CD4-positive, CD25-positive, alpha-beta regulatory T cell (primary cell): ENCODE data around the gene DOCK1. TPM values are rescaled to one million over a fixed set of nuclear protein-coding genes. Genes with fewer than 3 reads are reported as not detected.
A peak's percentile ranks its signal among the peaks of the same experiment; 100 is the strongest.

ENCODE experiments used
- ATAC-seq, 2 donors: fragments of 150-1000 bp; cut with Tn5 transposase; one replicate each; pipeline ENCODE4 v1.10.0; 2021; ENCODE audit warnings: low read depth in 2 of 2, moderate number of reproducible peaks in 2 of 2, moderate library complexity in 1 of 2
- DNase-seq, 3 donors: peaks; one replicate each; pipeline versions ENCODE4 v3.0.0 to v3.0.0-alpha.2; 2012 to 2022; ENCODE audit warnings: mixed read lengths in 1 of 3
- H3K27ac ChIP-seq: one replicate; pipeline ENCODE4 v1.7.0; 2013; ENCODE audit warnings: mild to moderate bottlenecking, low read length; ENCODE audit not compliant: insufficient read depth, poor library complexity, severe bottlenecking
- H3K27me3 ChIP-seq: one replicate; pipeline ENCODE4 v1.7.0; 2013; ENCODE audit warnings: low read length; ENCODE audit not compliant: control insufficient read depth, insufficient read depth
- H3K36me3 ChIP-seq: one replicate; pipeline ENCODE4 v1.7.0; 2013; ENCODE audit warnings: mild to moderate bottlenecking, low read length, moderate library complexity; ENCODE audit not compliant: control insufficient read depth, insufficient read depth
- H3K4me1 ChIP-seq: 2 replicates; pipeline ENCODE4 v1.7.0; 2013; ENCODE audit warnings: mild to moderate bottlenecking, low read length; ENCODE audit not compliant: insufficient read depth, control insufficient read depth, poor library complexity, severe bottlenecking
- H3K4me3 ChIP-seq: one replicate; pipeline ENCODE4 v1.7.0; 2013; ENCODE audit warnings: low read depth, mild to moderate bottlenecking, low read length, moderate library complexity
- H3K9me3 ChIP-seq, 2 experiments: 1 replicate in 1 of 2; 2 replicates in 1 of 2; pipeline ENCODE4 v1.7.0; 2013; ENCODE audit warnings: low read length in 2 of 2, mild to moderate bottlenecking in 1 of 2, moderate library complexity in 1 of 2; ENCODE audit not compliant: control insufficient read depth in 2 of 2
- H3K27ac Mint-ChIP-seq, 3 donors: one replicate each; pipeline ENCODE4 v1.8.0; 2020 to 2022; ENCODE audit warnings: mild to moderate bottlenecking in 3 of 3, mixed read lengths in 3 of 3, moderate library complexity in 2 of 3
- H3K27me3 Mint-ChIP-seq: one replicate; pipeline ENCODE4 v1.8.0; 2022; ENCODE audit warnings: mild to moderate bottlenecking, mixed read lengths
- H3K36me3 Mint-ChIP-seq: one replicate; pipeline ENCODE4 v1.8.0; 2020; ENCODE audit warnings: mixed read lengths
- H3K4me1 Mint-ChIP-seq, 4 donors: one replicate each; pipeline ENCODE4 v1.8.0; 2020 to 2022; ENCODE audit warnings: mixed read lengths in 4 of 4, mild to moderate bottlenecking in 1 of 4
- H3K4me3 Mint-ChIP-seq, 4 donors: one replicate each; pipeline ENCODE4 v1.8.0; 2020 to 2022; ENCODE audit warnings: mild to moderate bottlenecking in 4 of 4, mixed read lengths in 4 of 4, moderate library complexity in 3 of 4
- H3K9me3 Mint-ChIP-seq, 7 donors: one replicate each; pipeline ENCODE4 v1.8.0; 2020 to 2022; ENCODE audit warnings: mixed read lengths in 7 of 7, mild to moderate bottlenecking in 3 of 7, moderate library complexity in 2 of 7
- polyA plus RNA-seq, 4 donors: library from polyadenylated mRNA; unstranded; fragments of 300-500 nt; fragmentation: Illumina TruSeq; gene quantifications; one replicate each; pipeline ENCODE4 v1.2.3, GENCODE V29; 2021
- total RNA-seq: library from RNA; stranded (reverse); gene quantifications from one replicate; pipeline ENCODE4 v1.2.3, GENCODE V29; 2022

Gene DOCK1
- total and polyA plus RNA-seq, 5 donors from 2014 or later: 0.20 TPM; not detected in 4

DNA sequence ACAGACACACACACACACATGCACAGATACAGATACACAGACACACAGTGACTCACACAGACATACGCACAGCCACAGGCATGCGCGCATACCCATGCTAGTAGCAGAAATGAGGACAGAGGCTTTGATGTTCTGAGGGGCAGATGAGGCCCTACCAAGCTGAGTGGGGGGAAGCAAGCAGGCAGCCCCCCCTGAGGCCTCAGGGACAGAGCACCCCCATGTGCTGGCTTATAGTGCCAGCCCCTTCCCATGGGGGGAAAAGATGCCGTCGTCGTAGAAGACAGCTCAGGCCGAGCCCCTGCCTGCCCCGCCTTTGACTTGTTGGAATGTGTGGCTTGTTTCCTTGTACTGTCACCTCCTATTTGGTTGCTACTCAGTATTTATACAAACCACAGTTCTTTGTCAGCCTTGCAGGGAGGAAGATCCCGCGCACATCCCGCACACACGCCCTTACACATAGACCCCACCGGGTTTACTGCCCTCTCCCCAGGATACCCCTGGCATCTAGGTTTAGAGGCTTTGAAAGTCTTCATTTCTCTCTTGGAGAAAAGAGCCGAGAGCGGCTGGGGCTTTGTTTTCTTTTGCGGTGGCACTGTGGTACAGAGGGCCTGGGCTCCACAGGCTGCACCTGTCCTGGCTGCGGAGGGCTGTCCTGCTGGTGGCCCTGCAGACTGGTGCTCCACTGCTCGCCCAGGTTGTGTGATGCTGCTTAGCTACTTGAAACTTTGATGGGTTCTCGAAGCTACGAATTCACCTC, 112.5 kb downstream of the DOCK1 start:
- no peak overlapping the region for H3K27ac Mint-ChIP-seq
- no peaks in the 10 kb centered on the region for H3K27me3 Mint-ChIP-seq
- ATAC-seq (no peak), DNase-seq (no peak)
- no peaks in the 10 kb centered on the region for H3K4me1 ChIP-seq
- H3K36me3 Mint-ChIP-seq: no peaks in the 10 kb centered on the region
- no peak overlapping the region for H3K4me3 ChIP-seq
- no peak overlapping the region for H3K27ac ChIP-seq
- no peaks in the 10 kb centered on the region for H3K36me3 ChIP-seq
- no peaks in the 10 kb centered on the region for H3K4me1 Mint-ChIP-seq
- no peaks in the 10 kb centered on the region for H3K9me3 ChIP-seq
- no peaks in the 10 kb centered on the region for H3K27me3 ChIP-seq
- H3K4me3 Mint-ChIP-seq: peak overlapping the region in 1 of 4 donors; percentile 16
- no peaks in the 10 kb centered on the region for H3K9me3 Mint-ChIP-seq

DNA sequence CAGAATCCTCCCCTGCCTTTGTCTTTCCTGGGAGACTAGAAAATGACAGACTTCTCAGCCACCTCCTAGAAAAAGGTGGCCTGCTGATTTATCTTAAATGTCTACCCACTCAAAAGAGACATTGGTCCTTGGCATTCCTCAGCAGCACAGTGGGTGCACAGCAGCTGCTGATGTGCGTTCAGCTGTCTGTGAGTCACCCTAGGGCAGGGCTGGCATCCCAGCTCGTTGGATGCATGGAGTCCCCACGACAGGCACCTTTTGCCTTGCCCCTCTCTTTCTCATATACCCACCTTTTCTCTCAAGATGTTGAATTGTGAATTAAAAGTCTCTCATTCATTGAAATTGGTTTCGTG, 113.0 kb downstream of the DOCK1 start:
- no peaks in the 10 kb centered on the region for H3K36me3 Mint-ChIP-seq
- H3K36me3 ChIP-seq: no peaks in the 10 kb centered on the region
- no peak overlapping the region for H3K27ac Mint-ChIP-seq

DNA sequence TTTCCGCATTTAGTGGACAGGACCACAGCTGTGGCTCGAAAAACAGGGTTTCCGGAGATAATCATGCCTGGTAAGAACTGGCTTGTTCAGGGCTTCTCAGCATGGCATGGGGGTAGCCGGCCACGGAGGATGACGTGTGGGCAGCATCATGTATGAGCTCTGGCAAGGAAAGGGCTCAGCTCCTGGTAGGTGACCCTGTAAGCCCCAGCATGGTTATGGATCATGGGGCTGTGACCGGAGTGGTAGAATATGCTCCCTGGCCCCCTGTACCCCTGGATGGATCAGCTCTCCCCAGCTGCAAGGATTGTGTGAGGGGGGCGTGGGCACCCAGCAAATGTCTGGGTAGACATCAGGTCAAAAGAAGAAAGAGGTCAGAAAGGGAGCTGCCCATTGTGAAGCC, 113.5 kb downstream of the DOCK1 start:
- Mint-ChIP-seq H3K36me3 (no peaks in the 10 kb centered on the region), H3K4me1 (no peaks in the 10 kb centered on the region), H3K4me3 (no peak overlapping the region), H3K9me3 (peaks cover 0 to 3% (median 0%) of the 10 kb centered on the region in 7 donors), H3K27ac (no peak overlapping the region), H3K27me3 (no peaks in the 10 kb centered on the region)
- Histone ChIP-seq H3K27me3 (no peaks in the 10 kb centered on the region), H3K27ac (no peak overlapping the region), H3K4me1 (no peaks in the 10 kb centered on the region), H3K9me3 (no peaks in the 10 kb centered on the region), H3K36me3 (no peaks in the 10 kb centered on the region), H3K4me3 (no peak overlapping the region)
- ATAC-seq (no peak), DNase-seq (no peak)

More for the DNA sequence above, 113.0 kb downstream of the DOCK1 start:
- Mint-ChIP-seq H3K9me3 (peaks cover 0 to 2% (median 0%) of the 10 kb centered on the region in 7 donors), H3K27me3 (no peaks in the 10 kb centered on the region), H3K4me1 (no peaks in the 10 kb centered on the region), H3K4me3 (no peak overlapping the region)
- DNase-seq: no peak
- Histone ChIP-seq H3K9me3 (no peaks in the 10 kb centered on the region), H3K27me3 (no peaks in the 10 kb centered on the region), H3K4me3 (no peak overlapping the region), H3K27ac (no peak overlapping the region), H3K4me1 (no peaks in the 10 kb centered on the region)
- no peak for ATAC-seq

GRCh38 chr10:127020260-127020659, 115.0 kb downstream of the DOCK1 start:
- Mint-ChIP-seq H3K36me3 (no peaks in the 10 kb centered on the region), H3K4me1 (no peaks in the 10 kb centered on the region), H3K4me3 (no peak overlapping the region), H3K27me3 (no peaks in the 10 kb centered on the region), H3K9me3 (peaks cover 0 to 3% (median 0%) of the 10 kb centered on the region in 7 donors), H3K27ac (no peak overlapping the region)
- Histone ChIP-seq H3K4me1 (no peaks in the 10 kb centered on the region), H3K36me3 (no peaks in the 10 kb centered on the region), H3K27me3 (no peaks in the 10 kb centered on the region), H3K27ac (no peak overlapping the region), H3K9me3 (no peaks in the 10 kb centered on the region), H3K4me3 (no peak overlapping the region)
- ATAC-seq (no peak), DNase-seq (no peak)

DNA sequence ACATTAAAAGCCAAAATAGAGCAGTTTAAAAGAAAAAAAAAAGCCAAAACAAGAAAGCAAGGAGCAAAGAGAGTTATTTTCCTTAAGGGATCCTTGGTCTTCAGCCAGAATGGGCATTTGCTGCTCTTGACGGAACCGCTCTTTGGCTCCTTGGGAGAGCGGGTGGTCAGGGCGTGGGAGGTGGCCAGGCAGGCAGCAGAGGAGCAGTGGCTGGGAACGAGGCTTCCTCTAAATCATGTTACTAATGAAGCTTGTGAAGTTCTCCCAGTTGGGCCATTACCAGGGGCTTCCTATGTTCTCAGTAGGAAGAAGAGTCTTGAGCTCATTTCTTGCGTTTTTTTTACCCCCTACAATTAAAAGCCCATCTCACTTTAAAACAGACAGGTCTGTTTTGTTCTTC, 116.6 kb downstream of the DOCK1 start:
- Mint-ChIP-seq H3K4me1 (no peaks in the 10 kb centered on the region), H3K9me3 (peaks cover 0 to 5% (median 0%) of the 10 kb centered on the region in 7 donors), H3K36me3 (no peaks in the 10 kb centered on the region), H3K4me3 (no peak overlapping the region), H3K27ac (no peak overlapping the region), H3K27me3 (no peaks in the 10 kb centered on the region)
- no peaks in the 10 kb centered on the region for H3K9me3 ChIP-seq
- no peak overlapping the region for H3K27ac ChIP-seq
- H3K4me1 ChIP-seq: no peaks in the 10 kb centered on the region
- no peaks in the 10 kb centered on the region for H3K36me3 ChIP-seq
- DNase-seq: no peak
- H3K4me3 ChIP-seq: no peak overlapping the region
- no peak for ATAC-seq
- no peaks in the 10 kb centered on the region for H3K27me3 ChIP-seq

GRCh38 chr10:127024685-127025435, 119.6 kb downstream of the DOCK1 start:
- Histone ChIP-seq H3K4me1 (no peaks in the 10 kb centered on the region), H3K27ac (no peak overlapping the region), H3K36me3 (no peaks in the 10 kb centered on the region), H3K27me3 (no peaks in the 10 kb centered on the region), H3K4me3 (no peak overlapping the region), H3K9me3 (no peaks in the 10 kb centered on the region)
- no peak overlapping the region for H3K4me3 Mint-ChIP-seq
- no peaks in the 10 kb centered on the region for H3K27me3 Mint-ChIP-seq
- DNase-seq: no peak
- H3K27ac Mint-ChIP-seq: no peak overlapping the region
- no peaks in the 10 kb centered on the region for H3K36me3 Mint-ChIP-seq
- peaks cover 0 to 5% (median 0%) of the 10 kb centered on the region in 7 donors for H3K9me3 Mint-ChIP-seq
- no peak for ATAC-seq
- H3K4me1 Mint-ChIP-seq: no peaks in the 10 kb centered on the region

- no peak overlapping the region for H3K4me3 Mint-ChIP-seq
- H3K36me3 Mint-ChIP-seq: no peaks in the 10 kb centered on the region
- ATAC-seq (no peak), DNase-seq (no peak)
- H3K27me3 Mint-ChIP-seq: no peaks in the 10 kb centered on the region
- Histone ChIP-seq H3K27ac (no peak overlapping the region), H3K4me3 (no peak overlapping the region), H3K36me3 (no peaks in the 10 kb centered on the region), H3K4me1 (no peaks in the 10 kb centered on the region), H3K27me3 (no peaks in the 10 kb centered on the region), H3K9me3 (no peaks in the 10 kb centered on the region)
- no peaks in the 10 kb centered on the region for H3K4me1 Mint-ChIP-seq
- peak overlapping the region in 1 of 3 donors; percentile 38 for H3K27ac Mint-ChIP-seq
- H3K9me3 Mint-ChIP-seq: peaks cover 0 to 5% (median 1%) of the 10 kb centered on the region in 7 donors
Observed at GRCh38 chr10:127027786-127028185, 122.6 kb downstream of the DOCK1 start.
